Measurements from ENCODE around the gene GSX2. TPM values are rescaled to one million over a fixed set of nuclear protein-coding genes. Genes with fewer than 3 reads are reported as not detected.

Gene GSX2
- total and polyA plus RNA-seq, 2 of the 13 experiments (the other 11 are each of a cell fraction or from before 2014, with no cell fraction given): not detected

DNA sequence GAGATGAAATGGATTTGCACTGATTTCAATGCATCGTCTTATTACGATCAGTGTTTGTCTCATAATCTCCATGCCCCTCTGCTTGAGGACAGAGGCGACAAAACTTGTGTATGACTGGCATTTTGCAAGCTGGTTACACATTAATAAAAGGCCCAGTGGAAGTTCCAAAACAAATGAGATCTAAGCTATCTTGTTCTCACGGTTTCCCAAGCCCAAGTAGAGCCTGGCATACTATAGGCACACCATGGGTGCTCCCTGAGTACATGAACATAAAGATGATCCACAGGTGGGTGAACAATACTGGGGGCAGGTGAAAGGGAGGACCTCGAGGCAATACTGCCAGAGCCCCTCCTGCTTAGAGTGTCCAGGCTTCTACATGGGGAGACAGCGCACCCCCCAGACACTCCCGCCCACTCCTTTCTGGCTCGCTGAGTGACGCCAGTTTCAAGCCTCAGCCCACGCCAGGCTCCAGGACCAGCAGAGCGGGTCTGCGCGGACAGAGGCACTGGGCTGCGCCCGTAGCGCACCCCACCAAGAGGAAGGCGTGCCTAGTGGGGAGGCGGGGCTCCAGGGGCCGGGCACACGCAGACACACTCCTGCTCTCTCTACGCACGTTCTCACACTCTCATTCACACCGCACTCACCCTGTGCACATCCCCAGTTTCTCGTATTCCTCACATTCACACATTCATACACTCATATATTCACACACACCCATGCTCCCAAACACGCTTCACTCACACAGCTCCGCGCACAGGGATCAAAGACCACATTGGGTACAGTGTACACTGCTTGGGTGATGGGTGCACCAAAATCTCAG, 8.9 kb upstream of the GSX2 start (continued):
- TF ChIP-seq ZNF572 (CRISPR knock-in tag; IDR thresholded peaks at IDR 0.05) (0 out of 2 replicates have a peak, but pooled peaks have one; percentile 10), ZNF7 (CRISPR knock-in tag; IDR thresholded peaks at IDR 0.05) (no peak), GTF2F1 (IDR thresholded peaks at IDR 0.05; ENCODE audit: low read length) (no peak), FOXA3 (CRISPR knock-in tag; IDR thresholded peaks at IDR 0.05) (no peak), CENPT (CRISPR knock-in tag; IDR thresholded peaks at IDR 0.05; ENCODE audit: low read depth) (no peak), PTBP1 (IDR thresholded peaks at IDR 0.05; ENCODE audit: low read depth, low read length, poor library complexity, severe bottlenecking) (no peak), FOXM1 (CRISPR knock-in tag; IDR thresholded peaks at IDR 0.05) (no peak), ZNF792 (CRISPR knock-in tag; IDR thresholded peaks at IDR 0.05) (no peak), THAP11 (CRISPR knock-in tag; IDR thresholded peaks at IDR 0.05) (no peak), ZNF746 (CRISPR knock-in tag; IDR thresholded peaks at IDR 0.05) (peak; percentile 13; the same call in 1 of the 2 replicates), ARID2 (CRISPR knock-in tag; IDR thresholded peaks at IDR 0.05; ENCODE audit: borderline replicate concordance) (no peak), NFYC (CRISPR knock-in tag; IDR thresholded peaks at IDR 0.05) (no peak), MED8 (CRISPR knock-in tag; IDR thresholded peaks at IDR 0.05; ENCODE audit: insufficient replicate concordance) (no peak), IRX3 (CRISPR knock-in tag; IDR thresholded peaks at IDR 0.05; ENCODE audit: borderline replicate concordance, low read depth) (no peak), ZNF256 (CRISPR knock-in tag; conservative IDR thresholded peaks at IDR 0.05) (no peak)
- TF ChIP-seq, protein P1, sequence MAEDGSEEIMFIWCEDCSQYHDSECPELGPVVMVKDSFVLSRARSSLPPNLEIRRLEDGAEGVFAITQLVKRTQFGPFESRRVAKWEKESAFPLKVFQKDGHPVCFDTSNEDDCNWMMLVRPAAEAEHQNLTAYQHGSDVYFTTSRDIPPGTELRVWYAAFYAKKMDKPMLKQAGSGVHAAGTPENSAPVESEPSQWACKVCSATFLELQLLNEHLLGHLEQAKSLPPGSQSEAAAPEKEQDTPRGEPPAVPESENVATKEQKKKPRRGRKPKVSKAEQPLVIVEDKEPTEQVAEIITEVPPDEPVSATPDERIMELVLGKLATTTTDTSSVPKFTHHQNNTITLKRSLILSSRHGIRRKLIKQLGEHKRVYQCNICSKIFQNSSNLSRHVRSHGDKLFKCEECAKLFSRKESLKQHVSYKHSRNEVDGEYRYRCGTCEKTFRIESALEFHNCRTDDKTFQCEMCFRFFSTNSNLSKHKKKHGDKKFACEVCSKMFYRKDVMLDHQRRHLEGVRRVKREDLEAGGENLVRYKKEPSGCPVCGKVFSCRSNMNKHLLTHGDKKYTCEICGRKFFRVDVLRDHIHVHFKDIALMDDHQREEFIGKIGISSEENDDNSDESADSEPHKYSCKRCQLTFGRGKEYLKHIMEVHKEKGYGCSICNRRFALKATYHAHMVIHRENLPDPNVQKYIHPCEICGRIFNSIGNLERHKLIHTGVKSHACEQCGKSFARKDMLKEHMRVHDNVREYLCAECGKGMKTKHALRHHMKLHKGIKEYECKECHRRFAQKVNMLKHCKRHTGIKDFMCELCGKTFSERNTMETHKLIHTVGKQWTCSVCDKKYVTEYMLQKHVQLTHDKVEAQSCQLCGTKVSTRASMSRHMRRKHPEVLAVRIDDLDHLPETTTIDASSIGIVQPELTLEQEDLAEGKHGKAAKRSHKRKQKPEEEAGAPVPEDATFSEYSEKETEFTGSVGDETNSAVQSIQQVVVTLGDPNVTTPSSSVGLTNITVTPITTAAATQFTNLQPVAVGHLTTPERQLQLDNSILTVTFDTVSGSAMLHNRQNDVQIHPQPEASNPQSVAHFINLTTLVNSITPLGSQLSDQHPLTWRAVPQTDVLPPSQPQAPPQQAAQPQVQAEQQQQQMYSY (CRISPR knock-in tag; IDR thresholded peaks at IDR 0.05): no peak
- TF ChIP-seq, protein P2, sequence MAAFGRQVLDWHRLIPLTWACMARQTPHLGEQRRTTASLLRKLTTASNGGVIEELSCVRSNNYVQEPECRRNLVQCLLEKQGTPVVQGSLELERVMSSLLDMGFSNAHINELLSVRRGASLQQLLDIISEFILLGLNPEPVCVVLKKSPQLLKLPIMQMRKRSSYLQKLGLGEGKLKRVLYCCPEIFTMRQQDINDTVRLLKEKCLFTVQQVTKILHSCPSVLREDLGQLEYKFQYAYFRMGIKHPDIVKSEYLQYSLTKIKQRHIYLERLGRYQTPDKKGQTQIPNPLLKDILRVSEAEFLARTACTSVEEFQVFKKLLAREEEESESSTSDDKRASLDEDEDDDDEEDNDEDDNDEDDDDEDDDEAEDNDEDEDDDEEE (CRISPR knock-in tag; IDR thresholded peaks at IDR 0.05): peak; percentile 75; the same call in 1 of the 2 replicates
- TF ChIP-seq, protein P3, sequence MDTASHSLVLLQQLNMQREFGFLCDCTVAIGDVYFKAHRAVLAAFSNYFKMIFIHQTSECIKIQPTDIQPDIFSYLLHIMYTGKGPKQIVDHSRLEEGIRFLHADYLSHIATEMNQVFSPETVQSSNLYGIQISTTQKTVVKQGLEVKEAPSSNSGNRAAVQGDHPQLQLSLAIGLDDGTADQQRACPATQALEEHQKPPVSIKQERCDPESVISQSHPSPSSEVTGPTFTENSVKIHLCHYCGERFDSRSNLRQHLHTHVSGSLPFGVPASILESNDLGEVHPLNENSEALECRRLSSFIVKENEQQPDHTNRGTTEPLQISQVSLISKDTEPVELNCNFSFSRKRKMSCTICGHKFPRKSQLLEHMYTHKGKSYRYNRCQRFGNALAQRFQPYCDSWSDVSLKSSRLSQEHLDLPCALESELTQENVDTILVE (CRISPR knock-in tag; IDR thresholded peaks at IDR 0.05): peak; percentile 11; the same call in 1 of the 2 replicates
- TF ChIP-seq, protein P4, sequence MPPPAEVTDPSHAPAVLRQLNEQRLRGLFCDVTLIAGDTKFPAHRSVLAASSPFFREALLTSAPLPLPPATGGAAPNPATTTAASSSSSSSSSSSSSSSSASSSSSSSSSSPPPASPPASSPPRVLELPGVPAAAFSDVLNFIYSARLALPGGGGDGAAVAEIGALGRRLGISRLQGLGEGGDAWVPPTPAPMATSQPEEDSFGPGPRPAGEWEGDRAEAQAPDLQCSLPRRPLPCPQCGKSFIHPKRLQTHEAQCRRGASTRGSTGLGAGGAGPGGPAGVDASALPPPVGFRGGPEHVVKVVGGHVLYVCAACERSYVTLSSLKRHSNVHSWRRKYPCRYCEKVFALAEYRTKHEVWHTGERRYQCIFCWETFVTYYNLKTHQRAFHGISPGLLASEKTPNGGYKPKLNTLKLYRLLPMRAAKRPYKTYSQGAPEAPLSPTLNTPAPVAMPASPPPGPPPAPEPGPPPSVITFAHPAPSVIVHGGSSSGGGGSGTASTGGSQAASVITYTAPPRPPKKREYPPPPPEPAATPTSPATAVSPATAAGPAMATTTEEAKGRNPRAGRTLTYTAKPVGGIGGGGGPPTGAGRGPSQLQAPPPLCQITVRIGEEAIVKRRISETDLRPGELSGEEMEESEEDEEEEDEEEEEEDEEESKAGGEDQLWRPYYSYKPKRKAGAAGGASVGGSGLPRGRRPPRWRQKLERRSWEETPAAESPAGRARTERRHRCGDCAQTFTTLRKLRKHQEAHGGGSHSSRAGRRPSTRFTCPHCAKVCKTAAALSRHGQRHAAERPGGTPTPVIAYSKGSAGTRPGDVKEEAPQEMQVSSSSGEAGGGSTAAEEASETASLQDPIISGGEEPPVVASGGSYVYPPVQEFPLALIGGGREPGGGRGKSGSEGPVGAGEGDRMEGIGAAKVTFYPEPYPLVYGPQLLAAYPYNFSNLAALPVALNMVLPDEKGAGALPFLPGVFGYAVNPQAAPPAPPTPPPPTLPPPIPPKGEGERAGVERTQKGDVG (CRISPR knock-in tag; IDR thresholded peaks at IDR 0.05; ENCODE audit: borderline replicate concordance): no peak; the same call in 1 of the 2 replicates
- TF ChIP-seq, protein P5, sequence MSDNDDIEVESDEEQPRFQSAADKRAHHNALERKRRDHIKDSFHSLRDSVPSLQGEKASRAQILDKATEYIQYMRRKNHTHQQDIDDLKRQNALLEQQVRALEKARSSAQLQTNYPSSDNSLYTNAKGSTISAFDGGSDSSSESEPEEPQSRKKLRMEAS (IDR thresholded peaks at IDR 0.05): no peak

Measured in HepG2 (cell line).